Measurements from ENCODE around the gene SLC19A1.

The SLC19A1 gene

DNA sequence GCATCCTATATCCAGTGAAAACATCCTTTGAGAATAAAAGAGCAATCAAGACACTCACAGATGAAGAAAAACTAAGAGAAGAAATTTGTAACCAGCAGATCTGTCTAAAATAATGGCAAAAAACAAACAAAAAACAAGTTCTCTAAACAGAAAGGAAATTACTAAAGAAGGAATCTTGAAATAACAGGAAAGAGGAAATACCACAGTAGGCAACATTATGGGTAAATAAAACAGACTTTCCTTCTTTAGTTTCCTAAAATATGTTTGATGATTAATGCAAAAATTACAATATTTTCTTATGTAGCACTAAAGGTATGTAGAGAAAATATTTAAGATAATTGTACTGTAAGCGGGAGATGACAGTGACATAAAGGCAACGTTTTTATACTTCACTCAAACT, 23.5 kb downstream of the SLC19A1 start:
- ChIA-PET POLR2A (no interaction called here), CTCF (no interaction called here)
- TF ChIP-seq, protein P1, sequence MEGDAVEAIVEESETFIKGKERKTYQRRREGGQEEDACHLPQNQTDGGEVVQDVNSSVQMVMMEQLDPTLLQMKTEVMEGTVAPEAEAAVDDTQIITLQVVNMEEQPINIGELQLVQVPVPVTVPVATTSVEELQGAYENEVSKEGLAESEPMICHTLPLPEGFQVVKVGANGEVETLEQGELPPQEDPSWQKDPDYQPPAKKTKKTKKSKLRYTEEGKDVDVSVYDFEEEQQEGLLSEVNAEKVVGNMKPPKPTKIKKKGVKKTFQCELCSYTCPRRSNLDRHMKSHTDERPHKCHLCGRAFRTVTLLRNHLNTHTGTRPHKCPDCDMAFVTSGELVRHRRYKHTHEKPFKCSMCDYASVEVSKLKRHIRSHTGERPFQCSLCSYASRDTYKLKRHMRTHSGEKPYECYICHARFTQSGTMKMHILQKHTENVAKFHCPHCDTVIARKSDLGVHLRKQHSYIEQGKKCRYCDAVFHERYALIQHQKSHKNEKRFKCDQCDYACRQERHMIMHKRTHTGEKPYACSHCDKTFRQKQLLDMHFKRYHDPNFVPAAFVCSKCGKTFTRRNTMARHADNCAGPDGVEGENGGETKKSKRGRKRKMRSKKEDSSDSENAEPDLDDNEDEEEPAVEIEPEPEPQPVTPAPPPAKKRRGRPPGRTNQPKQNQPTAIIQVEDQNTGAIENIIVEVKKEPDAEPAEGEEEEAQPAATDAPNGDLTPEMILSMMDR (IDR thresholded peaks at IDR 0.05; ENCODE audit: control extremely low read depth, extremely low read depth, low read depth, missing control alignments), result no peak
- DNase-seq (ENCODE audit: extremely low spot score), result no peak

DNA sequence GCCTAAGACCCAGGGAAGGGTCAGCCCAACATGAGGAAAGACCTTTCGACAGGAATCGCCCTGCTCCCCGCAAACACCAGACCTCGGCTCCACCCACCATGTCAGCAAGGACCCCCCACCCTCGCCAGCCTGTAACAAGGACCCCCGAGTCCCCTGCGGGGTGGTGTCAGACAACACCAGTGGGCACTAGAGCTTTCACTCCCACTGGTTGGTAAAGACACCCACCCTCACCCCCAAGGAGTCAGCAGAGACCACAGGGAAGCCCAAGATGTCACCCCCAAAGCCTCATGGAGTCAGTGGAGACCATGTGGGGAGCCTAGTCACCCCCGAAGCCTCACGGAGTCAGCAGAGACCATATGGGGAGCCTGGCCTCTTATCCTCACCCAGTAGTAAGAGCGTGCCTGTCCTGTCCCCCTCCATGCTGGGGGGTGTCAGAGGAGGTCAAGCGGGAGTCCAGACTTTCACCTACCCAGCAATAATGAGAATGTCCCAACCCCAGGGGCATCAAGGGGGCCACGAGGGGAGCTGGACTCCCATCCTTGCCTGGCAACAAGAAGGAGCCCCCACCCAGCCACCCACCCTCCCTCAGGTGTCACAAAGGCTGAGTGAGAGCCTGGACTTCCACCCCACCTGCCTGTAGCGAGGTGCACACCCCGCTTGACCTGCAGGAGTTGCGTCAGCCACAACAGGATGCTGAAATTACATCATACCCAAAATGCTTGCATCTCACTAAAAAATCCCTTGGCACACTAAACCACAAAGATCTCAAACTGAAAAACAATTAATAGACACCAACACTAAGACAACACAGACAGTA, 24.8 kb downstream of the SLC19A1 start:
- DNase-seq (ENCODE audit: extremely low spot score), result peak; percentile 53
- TF ChIP-seq, protein P1 (IDR thresholded peaks at IDR 0.05; ENCODE audit: control extremely low read depth, extremely low read depth, low read depth, missing control alignments), result no peak
- ChIA-PET CTCF (no interaction called here), POLR2A (no interaction called here)

DNA sequence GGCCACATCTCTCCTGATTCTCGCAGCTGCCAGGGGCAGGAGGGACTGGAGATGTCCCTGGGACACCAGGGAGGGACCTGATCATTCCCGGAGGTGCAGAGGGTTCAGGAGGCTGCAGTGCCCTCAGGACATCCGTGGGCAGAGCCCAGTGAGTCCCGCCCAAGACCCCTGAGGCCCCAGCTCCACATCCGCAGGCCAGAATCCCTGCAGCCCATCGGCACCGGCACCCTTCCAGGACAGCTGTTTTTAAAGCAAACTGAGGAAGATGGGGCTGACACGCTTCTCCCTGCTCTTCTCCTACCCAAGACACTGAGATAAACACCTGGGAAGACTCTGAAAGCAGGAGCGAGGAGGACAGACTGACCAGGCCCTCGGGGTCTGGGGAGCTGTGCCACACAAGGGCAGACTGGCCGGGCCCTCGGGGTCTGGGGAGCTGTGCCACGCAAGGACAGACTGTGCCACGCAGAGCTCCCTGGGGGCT, 25.5 kb downstream of the SLC19A1 start:
- POLR2A ChIA-PET, result no interaction called here
- TF ChIP-seq, protein P1 (IDR thresholded peaks at IDR 0.05; ENCODE audit: control extremely low read depth, extremely low read depth, low read depth, missing control alignments), result no peak
- no peak for DNase-seq (ENCODE audit: extremely low spot score)
- CTCF ChIA-PET, result no interaction called here

DNA sequence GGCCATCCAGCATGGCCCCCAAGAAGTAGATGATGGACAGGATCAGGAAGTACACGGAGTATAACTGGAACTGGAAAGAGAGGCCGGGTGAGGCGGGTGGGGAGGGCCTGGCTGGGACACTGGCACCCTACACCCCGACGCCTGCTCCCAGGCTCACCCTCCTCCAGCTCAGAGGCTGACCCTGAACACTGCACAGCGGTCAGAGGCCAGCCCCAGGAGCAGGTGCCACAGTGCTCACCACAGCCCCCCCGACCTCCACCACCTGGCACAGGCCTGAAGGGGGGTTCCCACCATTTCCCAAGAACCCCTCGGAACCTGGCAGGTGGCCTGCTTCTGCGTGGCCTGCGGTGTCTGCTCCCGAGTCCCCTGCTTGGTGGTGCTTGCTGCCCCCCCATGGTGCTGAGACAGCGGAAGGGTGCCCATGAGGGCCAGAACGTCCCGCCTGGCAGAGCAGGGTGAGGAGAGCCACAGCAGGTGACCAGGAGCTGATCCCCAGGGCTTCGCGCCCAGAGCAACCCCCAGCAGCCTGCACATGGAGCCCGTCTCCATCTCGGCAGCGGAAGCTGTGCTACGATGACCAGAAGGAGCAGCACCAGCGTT, 26.1 kb downstream of the SLC19A1 start:
- ChIA-PET POLR2A (no interaction called here), CTCF (no interaction called here)
- no peak for DNase-seq (ENCODE audit: extremely low spot score)
- TF ChIP-seq, protein P1 (IDR thresholded peaks at IDR 0.05; ENCODE audit: control extremely low read depth, extremely low read depth, low read depth, missing control alignments), result no peak

DNA sequence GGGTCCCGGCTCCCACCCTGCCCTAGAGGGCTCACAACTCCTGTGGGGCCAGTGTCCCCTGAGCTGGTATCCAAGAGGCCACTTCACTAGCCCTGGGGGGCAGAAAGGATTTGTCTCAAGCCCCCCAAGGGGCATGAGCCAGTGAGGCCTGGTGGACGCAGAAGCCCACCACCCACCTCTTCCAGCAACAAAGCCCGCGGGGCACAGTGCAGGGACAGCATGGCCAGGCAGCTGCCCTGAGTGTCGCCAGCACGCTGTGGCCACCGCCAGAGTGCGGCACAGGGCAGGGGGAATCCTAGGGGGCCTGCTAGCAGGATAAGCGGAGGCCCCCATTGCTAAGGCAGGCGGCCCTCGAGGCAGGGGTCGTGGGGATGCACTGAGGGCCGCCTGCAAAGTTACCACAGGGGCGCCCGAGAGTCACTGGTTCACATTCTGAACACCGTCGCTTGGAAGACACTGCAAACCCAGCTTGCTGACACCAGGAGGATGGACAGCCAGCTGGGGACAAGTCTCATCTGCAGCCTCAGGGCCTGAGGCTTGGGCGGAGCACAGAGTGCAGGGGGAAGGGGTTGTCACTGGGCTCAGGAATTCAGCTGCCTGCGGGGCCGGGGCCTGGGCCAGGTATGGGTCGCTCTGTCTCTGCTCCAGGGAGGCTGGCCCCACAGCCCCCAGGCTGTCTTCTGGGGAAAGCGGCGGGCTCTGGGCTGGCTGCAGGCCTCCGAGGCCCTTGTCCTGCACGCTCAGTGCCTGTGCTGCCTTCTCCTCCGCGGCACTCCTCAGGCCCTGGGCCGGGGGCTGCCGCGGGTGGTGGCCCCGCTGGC, 26.8 kb downstream of the SLC19A1 start:
- no peak for DNase-seq (ENCODE audit: extremely low spot score)
- ChIA-PET CTCF (no interaction called here), POLR2A (no interaction called here)
- TF ChIP-seq, protein P1 (IDR thresholded peaks at IDR 0.05; ENCODE audit: control extremely low read depth, extremely low read depth, low read depth, missing control alignments), result no peak

DNA sequence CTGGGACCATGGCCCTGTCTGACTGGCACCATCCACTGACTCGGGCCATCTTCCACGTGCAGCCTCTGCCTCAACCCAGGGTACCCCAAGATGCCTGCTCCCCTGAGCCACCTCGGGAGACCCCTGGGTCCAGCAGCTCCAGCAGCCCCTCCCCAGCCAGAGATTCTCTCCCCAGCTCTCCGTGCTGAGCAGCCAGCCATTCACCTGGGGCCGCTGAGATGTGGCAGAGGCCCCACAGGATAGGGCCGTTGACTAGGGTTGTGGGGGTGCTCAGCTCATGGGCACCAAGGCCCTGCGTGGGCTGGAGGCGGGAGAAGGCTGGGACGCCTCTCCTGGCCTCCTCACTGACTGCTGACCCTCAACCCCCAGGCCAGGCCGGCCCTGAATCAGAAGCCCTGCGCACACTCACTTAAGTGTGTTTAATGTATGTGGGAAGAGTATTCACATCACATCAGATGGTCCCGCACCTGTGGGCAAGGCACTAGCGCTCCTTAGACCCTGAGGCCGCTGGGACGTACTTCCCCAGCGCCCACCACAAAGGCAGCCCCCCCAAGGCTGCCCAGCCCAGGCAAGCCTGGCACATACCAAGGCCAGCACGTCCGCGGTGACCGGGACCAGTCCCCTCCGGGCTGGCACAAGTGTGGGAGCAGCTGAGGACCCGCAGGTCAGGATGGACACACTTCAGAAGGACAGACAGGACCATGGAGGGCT, 27.8 kb downstream of the SLC19A1 start:
- POLR2A ChIA-PET, result no interaction called here
- TF ChIP-seq, protein P1 (IDR thresholded peaks at IDR 0.05; ENCODE audit: control extremely low read depth, extremely low read depth, low read depth, missing control alignments), result no peak
- DNase-seq (ENCODE audit: extremely low spot score), result no peak
- CTCF ChIA-PET, result no interaction called here

Measured in GM10248 (cell line).